ENCODE data around the gene ELAVL4. TPM values are rescaled to one million over a fixed set of nuclear protein-coding genes. Genes with fewer than 3 reads are reported as not detected.

The ELAVL4 gene
- total and polyA plus RNA-seq, 9 of the 15 experiments (the other 6 are each of a cell fraction or from before 2014, with no cell fraction given): not detected

- no peak overlapping the region for H3K9ac ChIP-seq (ENCODE audit: insufficient read depth in 1 of 2, low read depth in 2 of 2, low read length in 2 of 2)
- no peak overlapping the region for H3K27ac ChIP-seq (ENCODE audit: extremely low read depth, low read depth, low read length)
- no peaks in the 10 kb centered on the region for H3K9me3 ChIP-seq (replicated peaks; ENCODE audit: control insufficient read depth, insufficient read depth, low read depth, low read length)
- WGBS (ENCODE audit: insufficient coverage, low coverage, missing lambda C conversion rate): 0% methylated on average over 6 of the region's 6 CpGs
- ATAC-seq (no peak), FAIRE-seq (no peak), DNase-seq (ENCODE audit: extremely low read depth in 1 of 4, low spot score in 3 of 4) (no peak)
- H3K79me2 ChIP-seq (ENCODE audit: control insufficient read depth, insufficient read depth, low read length): no peaks in the 10 kb centered on the region
- H3K27me3 ChIP-seq (ENCODE audit: control insufficient read depth in 2 of 2, insufficient read depth in 2 of 2, low read length in 2 of 2): no peaks in the 10 kb centered on the region
- intact Hi-C loops (cut with micrococcal nuclease): no loop called here
- ChIA-PET CTCF (ENCODE audit: low intra/inter-chr PET ratio) (no interaction called here), POLR2A (no interaction called here)
- H3K4me2 ChIP-seq (ENCODE audit: insufficient read depth, low read length): no peak overlapping the region
- no peaks in the 10 kb centered on the region for H3K9me1 ChIP-seq (ENCODE audit: control insufficient read depth, insufficient read depth, low read length)
- no peak overlapping the region for H2AFZ ChIP-seq (ENCODE audit: low read depth, low read length)
- H3K4me1 ChIP-seq (replicated peaks in 1 of 2; ENCODE audit: control insufficient read depth in 2 of 2, insufficient read depth in 2 of 2, low read length in 2 of 2): no peaks in the 10 kb centered on the region
- no peaks in the 10 kb centered on the region for H4K20me1 ChIP-seq (replicated peaks; ENCODE audit: control insufficient read depth, insufficient read depth, low read length)
- H3K36me3 ChIP-seq (ENCODE audit: control insufficient read depth, insufficient read depth, low read length): no peaks in the 10 kb centered on the region
- in situ Hi-C loops (cut with MboI): no loop called here
- no peak overlapping the region for H3K4me3 ChIP-seq
- no TSS peak for BruUV-seq (replicated peaks)
- TF ChIP-seq ETV1 (tag; conservative IDR thresholded peaks at IDR 0.05; ENCODE audit: low read depth): no peak
- TF ChIP-seq E2F5 (CRISPR knock-in tag; IDR thresholded peaks at IDR 0.05): no peak
- no peak for TF ChIP-seq CHD7 (IDR thresholded peaks at IDR 0.05; ENCODE audit: low read depth, low read length)
- no peak for TF ChIP-seq ZNF347 (CRISPR knock-in tag; IDR thresholded peaks at IDR 0.05; ENCODE audit: low read depth)
- TF ChIP-seq HINFP (tag; conservative IDR thresholded peaks at IDR 0.05; ENCODE audit: low read depth): no peak
- no peak for TF ChIP-seq RNF2 (IDR thresholded peaks at IDR 0.05)
- TF ChIP-seq ZNF121 (CRISPR knock-in tag; conservative IDR thresholded peaks at IDR 0.05): no peak
Measured at GRCh38 chr1:50237056-50237455, 128.3 kb downstream of the ELAVL4 start.
